Uterus (tissue), 4 donors: ENCODE data around the gene AKT2. TPM values are rescaled to one million over a fixed set of nuclear protein-coding genes. Genes with fewer than 3 reads are reported as not detected.

ENCODE experiments used
- DNase-seq, 2 donors: peaks; one replicate each; pipeline ENCODE4 v3.0.0-alpha.2; 2019 to 2020
- H3K27ac ChIP-seq, 2 donors: fragments of 200-600 bp; sonication (generic); 1 replicate in 1 of 2; 2 replicates in 1 of 2; pipeline ENCODE4 v1.5.1; 2016 to 2018
- H3K27me3 ChIP-seq, 2 donors: fragments of 200-600 bp; sonication (generic); one replicate each; pipeline ENCODE4 v1.5.1; 2018 to 2019; ENCODE audit warnings: control low read depth in 1 of 2
- H3K36me3 ChIP-seq, 2 donors: fragments of 200-600 bp; sonication (generic); one replicate each; pipeline ENCODE4 v1.5.1; 2019; ENCODE audit warnings: control low read depth in 1 of 2
- H3K4me1 ChIP-seq, 2 donors: fragments of 200-600 bp; sonication (generic); one replicate each; pipeline ENCODE4 v1.5.1; 2018 to 2019; ENCODE audit warnings: control low read depth in 1 of 2
- H3K4me3 ChIP-seq, 2 donors: fragments of 200-600 bp; sonication (generic); 1 replicate in 1 of 2; 2 replicates in 1 of 2; pipeline ENCODE4 v1.5.1; 2018 to 2019; ENCODE audit warnings: mild to moderate bottlenecking in 1 of 2
- H3K9me3 ChIP-seq, 2 donors: fragments of 200-600 bp; sonication (generic); one replicate each; pipeline ENCODE4 v1.5.1; 2019; ENCODE audit warnings: control low read depth in 1 of 2
- CTCF ChIP-seq, 4 experiments: fragments of 200-600 bp in 2 of 4; fragments of 450-650 bp in 2 of 4; sonication (generic) in 2 of 4; IDR thresholded peaks; one replicate each; pipeline ENCODE4 v1.5.1; 2016 to 2019; ENCODE audit warnings: antibody characterized with exemption in 4 of 4, mild to moderate bottlenecking in 2 of 4, moderate library complexity in 1 of 4
- POLR2A ChIP-seq, 2 donors: fragments of 450-650 bp; IDR thresholded peaks; one replicate each; pipeline ENCODE4 v1.6.1; 2016; ENCODE audit warnings: antibody characterized with exemption in 2 of 2, mild to moderate bottlenecking in 1 of 2, moderate library complexity in 1 of 2
- intact Hi-C: fragments of 100-400 bp; cut with DNase I; formaldehyde crosslinking; loops from one replicate; pipeline ENCODE4 v1.15.1; 2023; ENCODE audit warnings: low total_unique reads
- total RNA-seq, 4 donors: library from RNA; depleted of rRNA in 3 of 4; stranded (reverse); fragments of >200 nt in 3 of 4; gene quantifications; one replicate each; pipeline versions ENCODE4 v1.1.0 to v1.2.4, GENCODE V29; 2014 to 2023
- donor health status: DM: yes; HTN: yes; CAD: no.

Gene AKT2
- total RNA-seq, 4 donors from 2014 or later = 32.6 to 177 (median 95.2) TPM

DNA sequence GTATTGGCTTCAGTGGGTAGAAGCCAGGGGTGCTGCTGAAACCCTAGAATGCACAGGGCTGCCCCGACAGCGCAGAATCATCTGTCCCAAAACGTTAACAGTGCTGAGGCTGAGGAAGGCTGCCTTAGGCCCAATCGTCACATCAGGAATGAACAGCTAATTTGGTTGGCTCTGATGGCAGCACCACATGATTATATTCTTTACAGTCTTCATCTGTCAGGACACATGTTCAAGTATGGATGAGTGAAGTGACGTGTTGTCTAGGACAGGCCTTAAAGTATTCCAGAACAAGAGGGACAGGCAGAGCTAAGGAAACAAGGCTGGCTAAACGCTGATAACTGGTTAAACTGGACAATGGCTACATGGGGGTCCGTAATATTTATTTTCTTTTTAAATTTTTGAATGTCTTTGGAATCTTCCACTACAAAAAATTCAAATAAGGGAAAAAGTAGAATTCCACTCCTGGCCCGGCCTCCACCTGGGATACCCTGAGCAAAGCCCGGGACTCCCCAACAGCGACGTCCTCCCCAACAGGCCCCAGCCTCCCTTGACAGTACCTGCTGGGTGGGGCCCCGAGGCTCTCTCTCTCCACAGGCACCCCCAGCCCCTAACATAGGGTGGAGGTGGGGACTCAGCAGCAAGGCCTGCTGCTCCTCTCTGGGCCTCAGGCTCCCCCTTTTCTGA lies 43.9 kb downstream of the AKT2 start:
- Histone ChIP-seq H3K4me1 (peaks cover 6% of the 10 kb centered on the region in 2 donors), H3K36me3 (no peaks in the 10 kb centered on the region), H3K27ac (peak overlapping the region; percentile 22 to 37), H3K9me3 (no peaks in the 10 kb centered on the region), H3K4me3 (no peak overlapping the region), H3K27me3 (no peaks in the 10 kb centered on the region)
- intact Hi-C loops = no loop called here
- no peak for DNase-seq
- TF ChIP-seq CTCF (IDR thresholded peaks at IDR 0.05) (no peak), POLR2A (IDR thresholded peaks at IDR 0.05) (no peak)

- Histone ChIP-seq H3K4me3 (no peak overlapping the region), H3K27me3 (no peaks in the 10 kb centered on the region), H3K9me3 (no peaks in the 10 kb centered on the region), H3K27ac (no peak overlapping the region), H3K4me1 (peaks cover 6% of the 10 kb centered on the region in 2 donors), H3K36me3 (no peaks in the 10 kb centered on the region)
- no peak for DNase-seq
- TF ChIP-seq CTCF (IDR thresholded peaks at IDR 0.05) (no peak), POLR2A (IDR thresholded peaks at IDR 0.05) (no peak)
- intact Hi-C loops = no loop called here
These were observed 44.8 kb downstream of the AKT2 start for GRCh38 chr19:40240332-40240731.

DNA sequence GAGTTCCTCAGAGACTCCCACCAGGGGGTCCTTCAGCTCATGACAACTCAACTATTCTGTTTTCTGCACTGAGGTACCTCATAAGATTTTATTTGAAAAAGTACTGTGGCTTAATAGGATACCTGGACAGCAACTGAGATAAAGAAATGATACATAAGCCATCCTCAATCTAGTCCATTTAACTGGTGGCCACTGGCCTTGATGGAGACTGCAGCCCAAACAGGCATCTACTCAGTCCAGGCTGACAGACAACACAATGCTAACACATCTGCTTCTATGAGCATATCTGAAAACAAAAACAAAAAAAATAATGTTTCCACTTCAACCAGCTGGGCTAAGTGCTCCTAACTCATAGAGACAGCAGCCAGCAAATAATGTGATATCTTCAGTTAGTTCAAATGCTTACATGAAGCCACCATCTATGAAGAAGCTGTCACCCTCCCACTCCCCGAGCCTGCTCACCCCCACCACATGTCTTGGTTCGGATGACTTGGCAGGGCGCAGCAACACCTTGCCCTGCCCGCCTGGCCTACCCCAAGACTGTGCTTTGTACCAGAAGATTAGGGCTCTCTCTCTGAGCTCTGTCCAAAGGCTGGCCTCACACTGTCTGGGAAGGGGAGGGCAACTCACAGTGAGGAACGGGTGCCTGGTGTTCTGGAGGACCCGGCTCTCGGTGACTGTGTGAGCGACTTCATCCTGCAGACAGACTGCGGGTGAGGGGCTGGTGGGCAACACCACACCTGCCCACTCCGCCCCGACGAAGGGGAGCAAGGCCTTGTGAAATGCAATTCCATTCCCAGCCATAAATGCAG lies 45.5 kb downstream of the AKT2 start:
- Histone ChIP-seq H3K9me3 (no peaks in the 10 kb centered on the region), H3K4me3 (no peak overlapping the region), H3K27ac (no peak overlapping the region), H3K4me1 (peaks cover 6% of the 10 kb centered on the region in 2 donors), H3K27me3 (no peaks in the 10 kb centered on the region), H3K36me3 (no peaks in the 10 kb centered on the region)
- DNase-seq = no peak
- intact Hi-C loops = no loop called here
- TF ChIP-seq POLR2A (IDR thresholded peaks at IDR 0.05) = no peak
- TF ChIP-seq CTCF (IDR thresholded peaks at IDR 0.05) = no peak

DNA sequence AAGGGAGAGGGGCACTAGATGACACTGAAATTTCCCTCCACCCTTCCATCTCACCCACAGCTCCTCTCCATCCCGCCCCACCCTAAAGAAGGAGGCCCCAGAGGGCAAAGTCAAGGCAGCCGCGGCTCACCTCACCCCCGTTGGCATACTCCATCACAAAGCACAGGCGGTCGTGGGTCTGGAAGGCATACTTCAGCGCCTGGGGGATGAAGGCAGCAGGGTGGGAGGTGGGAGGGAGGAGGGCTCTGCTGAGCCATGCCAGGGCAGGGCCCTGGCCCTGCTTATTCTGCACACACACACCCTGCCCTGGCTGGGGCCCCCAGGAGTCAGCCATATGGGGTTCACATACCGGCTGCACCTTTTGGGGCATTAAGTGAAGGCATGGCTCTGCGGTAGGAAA lies 46.4 kb downstream of the AKT2 start:
- Histone ChIP-seq H3K27ac (no peak overlapping the region), H3K4me1 (peaks cover 6% of the 10 kb centered on the region in 2 donors), H3K4me3 (no peak overlapping the region), H3K9me3 (no peaks in the 10 kb centered on the region), H3K36me3 (no peaks in the 10 kb centered on the region), H3K27me3 (no peaks in the 10 kb centered on the region)
- TF ChIP-seq CTCF (IDR thresholded peaks at IDR 0.05) (no peak), POLR2A (IDR thresholded peaks at IDR 0.05) (no peak)
- intact Hi-C loops = no loop called here
- no peak for DNase-seq

DNA sequence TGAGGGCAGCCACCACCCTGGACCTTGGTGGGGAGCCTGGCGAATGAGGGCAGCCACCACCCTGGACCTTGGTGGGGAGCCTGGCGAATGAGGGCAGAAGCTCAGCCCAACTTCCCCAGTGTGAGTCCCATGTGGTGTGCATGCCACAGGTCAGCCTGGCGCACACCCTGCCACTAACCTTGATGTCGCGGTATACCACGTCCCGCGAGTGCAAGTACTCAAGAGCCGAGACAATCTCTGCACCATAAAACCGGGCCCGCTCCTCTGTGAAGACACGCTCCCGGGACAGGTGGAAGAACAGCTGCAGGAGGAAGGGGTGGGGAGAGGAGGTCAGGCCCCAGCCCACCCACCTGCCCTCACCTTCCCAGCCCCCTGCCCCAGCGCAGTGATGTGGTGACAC lies 47.4 kb downstream of the AKT2 start:
- no peak for TF ChIP-seq CTCF (IDR thresholded peaks at IDR 0.05)
- TF ChIP-seq POLR2A (IDR thresholded peaks at IDR 0.05) = no peak
- Histone ChIP-seq H3K27ac (no peak overlapping the region), H3K36me3 (no peaks in the 10 kb centered on the region), H3K27me3 (no peaks in the 10 kb centered on the region), H3K4me3 (no peak overlapping the region), H3K4me1 (peaks cover 6% of the 10 kb centered on the region in 2 donors), H3K9me3 (no peaks in the 10 kb centered on the region)
- intact Hi-C loops = no loop called here
- DNase-seq = no peak
